Karpas-422 (cell line): ENCODE data around the gene PARVG. TPM values are rescaled to one million over a fixed set of nuclear protein-coding genes. Genes with fewer than 3 reads are reported as not detected.

Experiments
- DNase-seq: peaks from one replicate; pipeline ENCODE4 v3.0.0-alpha.2; 2015
- H2AFZ ChIP-seq: fragments of 200-600 bp; sonication (generic); 2 replicates; pipeline ENCODE4 v1.6.1; 2014; ENCODE audit warnings: antibody characterized with exemption, low read length, mixed read lengths
- H3K27ac ChIP-seq: fragments of 200-600 bp; sonication (generic); 2 replicates; pipeline ENCODE4 v1.5.1; 2014; ENCODE audit warnings: mild to moderate bottlenecking, low read length, moderate library complexity
- H3K27me3 ChIP-seq: fragments of 200-600 bp; sonication (generic); 2 replicates; pipeline ENCODE4 v1.6.1; 2014; ENCODE audit warnings: low read length, mixed read lengths
- H3K36me3 ChIP-seq: fragments of 200-600 bp; sonication (generic); 2 replicates; pipeline ENCODE4 v1.6.1; 2014; ENCODE audit warnings: low read length, mixed read lengths; ENCODE audit not compliant: insufficient read depth
- H3K4me1 ChIP-seq: fragments of 200-600 bp; sonication (generic); 2 replicates; pipeline ENCODE4 v1.6.1; 2014; ENCODE audit warnings: mild to moderate bottlenecking, low read length, mixed read lengths
- H3K4me2 ChIP-seq: fragments of 200-600 bp; sonication (generic); 2 replicates; pipeline ENCODE4 v1.6.1; 2014; ENCODE audit warnings: low read length, low read depth, mild to moderate bottlenecking; ENCODE audit not compliant: poor library complexity, severe bottlenecking
- H3K4me3 ChIP-seq: fragments of 200-600 bp; sonication (generic); 2 replicates; pipeline ENCODE4 v1.5.1; 2014; ENCODE audit warnings: mild to moderate bottlenecking, antibody characterized with exemption, low read length, mixed read lengths
- H3K79me2 ChIP-seq: fragments of 200-600 bp; sonication (generic); 2 replicates; pipeline ENCODE4 v1.6.1; 2014; ENCODE audit warnings: mild to moderate bottlenecking, low read length, mixed read lengths
- H3K9ac ChIP-seq: fragments of 200-600 bp; sonication (generic); 2 replicates; pipeline ENCODE4 v1.6.0; 2014; ENCODE audit warnings: low read length
- H3K9me2 ChIP-seq: fragments of 200-600 bp; sonication (generic), shearing (Covaris generic); replicated peaks from 2 replicates; pipeline ENCODE4 v1.6.0; 2014; ENCODE audit warnings: mild to moderate bottlenecking, low read length, moderate library complexity; ENCODE audit not compliant: insufficient read depth
- H3K9me3 ChIP-seq: fragments of 300-700, 200-600 bp; sonication (generic); 2 replicates; pipeline ENCODE4 v1.6.1; 2014; ENCODE audit warnings: low read length, mixed read lengths
- H4K20me1 ChIP-seq: fragments of 200-600 bp; sonication (generic); 2 replicates; pipeline ENCODE4 v1.6.1; 2014; ENCODE audit warnings: mild to moderate bottlenecking, antibody characterized with exemption, low read length, low read depth; ENCODE audit not compliant: insufficient read depth
- total RNA-seq: library from RNA; depleted of rRNA; stranded (reverse); fragments of >200 nt; shearing (Covaris generic); gene quantifications from 2 replicates; pipeline ENCODE4 v1.2.3, GENCODE V29; 2014; ENCODE audit warnings: low replicate concordance

PARVG gene
- total RNA-seq, 1 experiment from 2014 or later: 6.3 TPM

GRCh38 chr22:44137415-44137814 lies 43.3 kb upstream of the PARVG start:
- H3K27ac ChIP-seq: no peak overlapping the region
- H3K4me1 ChIP-seq: no peaks in the 10 kb centered on the region
- H3K9ac ChIP-seq: no peak overlapping the region
- no peaks in the 10 kb centered on the region for H3K9me2 ChIP-seq
- H3K4me2 ChIP-seq: no peak overlapping the region
- H2AFZ ChIP-seq: no peak overlapping the region
- no peaks in the 10 kb centered on the region for H3K79me2 ChIP-seq
- H4K20me1 ChIP-seq: no peaks in the 10 kb centered on the region
- no peak for DNase-seq
- peaks cover 18% of the 10 kb centered on the region for H3K9me3 ChIP-seq
- H3K27me3 ChIP-seq: no peaks in the 10 kb centered on the region
- H3K4me3 ChIP-seq: no peak overlapping the region
- H3K36me3 ChIP-seq: no peaks in the 10 kb centered on the region; the same call in 1 of the 2 replicates

GRCh38 chr22:44139773-44140172 lies 41.0 kb upstream of the PARVG start:
- H3K4me2 ChIP-seq: no peak overlapping the region
- H3K4me1 ChIP-seq: no peaks in the 10 kb centered on the region
- peaks cover 18% of the 10 kb centered on the region for H3K9me3 ChIP-seq
- no peak for DNase-seq
- no peak overlapping the region for H3K9ac ChIP-seq
- no peaks in the 10 kb centered on the region for H3K79me2 ChIP-seq
- H3K9me2 ChIP-seq: no peaks in the 10 kb centered on the region
- H3K27me3 ChIP-seq: no peaks in the 10 kb centered on the region
- no peaks in the 10 kb centered on the region; the same call in 1 of the 2 replicates for H3K36me3 ChIP-seq
- H4K20me1 ChIP-seq: no peaks in the 10 kb centered on the region
- no peak overlapping the region for H2AFZ ChIP-seq
- no peak overlapping the region for H3K4me3 ChIP-seq
- H3K27ac ChIP-seq: no peak overlapping the region

GRCh38 chr22:44142421-44143104 lies 38.2 kb upstream of the PARVG start:
- no peak overlapping the region for H3K9ac ChIP-seq
- H3K9me3 ChIP-seq: peaks cover 6% of the 10 kb centered on the region
- no peak overlapping the region for H3K4me2 ChIP-seq
- no peaks in the 10 kb centered on the region for H3K27me3 ChIP-seq
- H3K36me3 ChIP-seq: no peaks in the 10 kb centered on the region; the same call in 1 of the 2 replicates
- H4K20me1 ChIP-seq: no peaks in the 10 kb centered on the region
- no peaks in the 10 kb centered on the region for H3K9me2 ChIP-seq
- H2AFZ ChIP-seq: no peak overlapping the region
- no peak overlapping the region for H3K4me3 ChIP-seq
- H3K4me1 ChIP-seq: no peaks in the 10 kb centered on the region
- H3K27ac ChIP-seq: no peak overlapping the region
- no peaks in the 10 kb centered on the region for H3K79me2 ChIP-seq
- DNase-seq: no peak

GRCh38 chr22:44143105-44143474 lies 37.6 kb upstream of the PARVG start:
- Histone ChIP-seq H3K79me2 (no peaks in the 10 kb centered on the region), H3K27me3 (no peaks in the 10 kb centered on the region), H3K36me3 (no peaks in the 10 kb centered on the region), H3K4me3 (no peak overlapping the region), H3K4me2 (no peak overlapping the region), H2AFZ (no peak overlapping the region), H3K9me3 (peaks cover 1% of the 10 kb centered on the region; the same call in 1 of the 2 replicates), H3K27ac (no peak overlapping the region), H4K20me1 (no peaks in the 10 kb centered on the region), H3K4me1 (no peaks in the 10 kb centered on the region), H3K9ac (no peak overlapping the region), H3K9me2 (no peaks in the 10 kb centered on the region)
- no peak for DNase-seq

GRCh38 chr22:44143579-44143978 lies 37.1 kb upstream of the PARVG start:
- H3K79me2 ChIP-seq: no peaks in the 10 kb centered on the region
- H3K36me3 ChIP-seq: no peaks in the 10 kb centered on the region
- no peak overlapping the region for H3K9ac ChIP-seq

GRCh38 chr22:44144046-44144569 lies 36.6 kb upstream of the PARVG start:
- no peak overlapping the region for H3K9ac ChIP-seq
- H3K27me3 ChIP-seq: no peaks in the 10 kb centered on the region
- H3K9me2 ChIP-seq: no peaks in the 10 kb centered on the region

More at GRCh38 chr22:44143579-44143978, 37.1 kb upstream of the PARVG start:
- Histone ChIP-seq H3K4me3 (no peak overlapping the region), H3K4me1 (no peaks in the 10 kb centered on the region), H4K20me1 (no peaks in the 10 kb centered on the region), H3K27me3 (no peaks in the 10 kb centered on the region), H3K9me2 (no peaks in the 10 kb centered on the region), H3K9me3 (no peaks in the 10 kb centered on the region), H2AFZ (no peak overlapping the region), H3K4me2 (no peak overlapping the region), H3K27ac (no peak overlapping the region)
- no peak for DNase-seq

GRCh38 chr22:44145544-44145943 lies 35.2 kb upstream of the PARVG start:
- Histone ChIP-seq H3K79me2 (no peaks in the 10 kb centered on the region), H3K27ac (no peak overlapping the region), H4K20me1 (no peaks in the 10 kb centered on the region), H3K4me3 (no peak overlapping the region), H3K9me2 (no peaks in the 10 kb centered on the region), H3K4me1 (no peaks in the 10 kb centered on the region), H3K36me3 (no peaks in the 10 kb centered on the region), H2AFZ (no peak overlapping the region), H3K4me2 (no peak overlapping the region), H3K9ac (no peak overlapping the region), H3K27me3 (no peaks in the 10 kb centered on the region), H3K9me3 (no peaks in the 10 kb centered on the region)
- no peak for DNase-seq

More at GRCh38 chr22:44144046-44144569, 36.6 kb upstream of the PARVG start:
- Histone ChIP-seq H2AFZ (no peak overlapping the region), H3K36me3 (no peaks in the 10 kb centered on the region), H3K4me3 (no peak overlapping the region), H3K27ac (no peak overlapping the region), H3K9me3 (no peaks in the 10 kb centered on the region), H3K79me2 (no peaks in the 10 kb centered on the region), H4K20me1 (no peaks in the 10 kb centered on the region), H3K4me1 (no peaks in the 10 kb centered on the region), H3K4me2 (no peak overlapping the region)
- DNase-seq: no peak

GRCh38 chr22:44146088-44146861 lies 34.5 kb upstream of the PARVG start:
- no peaks in the 10 kb centered on the region for H3K4me1 ChIP-seq
- H3K27me3 ChIP-seq: no peaks in the 10 kb centered on the region
- no peaks in the 10 kb centered on the region for H3K9me2 ChIP-seq
- H3K9ac ChIP-seq: no peak overlapping the region
- H4K20me1 ChIP-seq: no peaks in the 10 kb centered on the region
- H3K4me3 ChIP-seq: no peak overlapping the region
- DNase-seq: no peak
- no peak overlapping the region for H3K27ac ChIP-seq
- no peaks in the 10 kb centered on the region for H3K9me3 ChIP-seq
- no peaks in the 10 kb centered on the region for H3K79me2 ChIP-seq
- no peak overlapping the region for H2AFZ ChIP-seq
- H3K4me2 ChIP-seq: no peak overlapping the region
- H3K36me3 ChIP-seq: no peaks in the 10 kb centered on the region
